Smooth muscle cell of the umbilical artery (primary cell): ENCODE results near the gene STRN3. TPM values are rescaled to one million over a fixed set of nuclear protein-coding genes. Genes with fewer than 3 reads are reported as not detected.

Experiments used
- total RNA-seq: library from RNA; depleted of rRNA; stranded (reverse); fragments of >200 nt; gene quantifications from 2 replicates; pipeline ENCODE4 v1.2.3, GENCODE V29; 2014

STRN3 gene, protein sequence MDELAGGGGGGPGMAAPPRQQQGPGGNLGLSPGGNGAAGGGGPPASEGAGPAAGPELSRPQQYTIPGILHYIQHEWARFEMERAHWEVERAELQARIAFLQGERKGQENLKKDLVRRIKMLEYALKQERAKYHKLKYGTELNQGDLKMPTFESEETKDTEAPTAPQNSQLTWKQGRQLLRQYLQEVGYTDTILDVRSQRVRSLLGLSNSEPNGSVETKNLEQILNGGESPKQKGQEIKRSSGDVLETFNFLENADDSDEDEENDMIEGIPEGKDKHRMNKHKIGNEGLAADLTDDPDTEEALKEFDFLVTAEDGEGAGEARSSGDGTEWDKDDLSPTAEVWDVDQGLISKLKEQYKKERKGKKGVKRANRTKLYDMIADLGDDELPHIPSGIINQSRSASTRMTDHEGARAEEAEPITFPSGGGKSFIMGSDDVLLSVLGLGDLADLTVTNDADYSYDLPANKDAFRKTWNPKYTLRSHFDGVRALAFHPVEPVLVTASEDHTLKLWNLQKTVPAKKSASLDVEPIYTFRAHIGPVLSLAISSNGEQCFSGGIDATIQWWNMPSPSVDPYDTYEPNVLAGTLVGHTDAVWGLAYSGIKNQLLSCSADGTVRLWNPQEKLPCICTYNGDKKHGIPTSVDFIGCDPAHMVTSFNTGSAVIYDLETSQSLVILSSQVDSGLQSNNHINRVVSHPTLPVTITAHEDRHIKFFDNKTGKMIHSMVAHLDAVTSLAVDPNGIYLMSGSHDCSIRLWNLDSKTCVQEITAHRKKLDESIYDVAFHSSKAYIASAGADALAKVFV
- total RNA-seq, result 69.5 and 70.8 TPM in 2 replicates

DNA sequence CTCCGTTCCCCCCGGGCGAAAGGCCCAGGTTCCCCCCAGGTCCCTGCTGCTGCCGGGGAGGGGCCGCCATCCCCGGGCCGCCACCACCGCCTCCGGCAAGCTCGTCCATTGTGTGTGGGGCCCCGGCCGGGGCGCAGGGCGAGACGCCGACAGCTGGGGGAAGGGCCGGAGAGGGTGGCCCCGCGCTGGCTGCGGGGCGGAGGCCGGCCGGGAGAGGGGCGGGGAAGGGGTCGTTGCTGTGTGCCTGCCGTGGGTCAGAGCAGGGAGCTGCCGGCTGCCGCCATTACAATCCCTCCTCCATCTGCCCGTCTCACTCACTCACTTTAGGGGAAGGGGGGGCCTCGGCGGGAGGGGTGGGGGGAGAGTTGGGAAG is at the start of gene STRN3:
STRN3 (minus strand) TSS at position 303 of the 373 bp plus-strand sequence; CDS start at position 109, 194 bp downstream.

DNA sequence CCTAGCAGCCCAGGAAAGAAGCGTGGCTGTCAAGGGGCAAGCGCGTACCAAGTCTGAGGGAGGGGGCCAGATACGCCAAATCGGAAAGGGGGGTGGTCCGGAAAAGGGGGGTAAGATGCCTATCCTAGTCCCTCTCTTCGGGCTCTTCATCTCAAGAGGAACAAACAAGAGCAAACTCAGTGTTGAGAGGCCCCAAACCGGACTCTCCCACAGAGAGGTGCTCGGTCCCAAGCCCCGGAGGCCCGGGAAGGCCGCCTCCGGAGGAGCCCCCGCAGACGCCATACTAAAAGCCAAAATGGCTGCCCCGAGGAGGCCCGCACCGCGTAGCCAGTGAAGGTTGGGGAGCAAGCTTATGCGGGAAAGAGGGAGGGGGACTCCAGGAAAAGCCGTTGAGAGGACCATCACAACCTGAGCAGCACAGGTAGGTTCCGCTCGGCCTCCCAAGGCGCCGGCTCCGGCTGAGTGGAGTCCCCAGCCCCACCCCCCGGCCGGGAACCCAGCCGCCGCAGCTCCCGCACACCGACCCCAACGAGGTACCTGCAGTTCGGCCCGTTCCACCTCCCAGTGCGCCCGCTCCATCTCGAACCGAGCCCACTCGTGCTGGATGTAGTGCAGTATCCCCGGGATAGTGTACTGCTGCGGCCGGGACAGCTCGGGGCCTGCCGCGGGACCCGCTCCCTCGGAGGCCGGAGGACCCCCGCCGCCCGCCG is 657 bp downstream of the STRN3 start, which contains the start of gene AP4S1:
AP4S1 (plus strand) TSS at position 283 of the 710 bp plus-strand sequence. CDS start 40,548 bp downstream, outside the sequence.

DNA sequence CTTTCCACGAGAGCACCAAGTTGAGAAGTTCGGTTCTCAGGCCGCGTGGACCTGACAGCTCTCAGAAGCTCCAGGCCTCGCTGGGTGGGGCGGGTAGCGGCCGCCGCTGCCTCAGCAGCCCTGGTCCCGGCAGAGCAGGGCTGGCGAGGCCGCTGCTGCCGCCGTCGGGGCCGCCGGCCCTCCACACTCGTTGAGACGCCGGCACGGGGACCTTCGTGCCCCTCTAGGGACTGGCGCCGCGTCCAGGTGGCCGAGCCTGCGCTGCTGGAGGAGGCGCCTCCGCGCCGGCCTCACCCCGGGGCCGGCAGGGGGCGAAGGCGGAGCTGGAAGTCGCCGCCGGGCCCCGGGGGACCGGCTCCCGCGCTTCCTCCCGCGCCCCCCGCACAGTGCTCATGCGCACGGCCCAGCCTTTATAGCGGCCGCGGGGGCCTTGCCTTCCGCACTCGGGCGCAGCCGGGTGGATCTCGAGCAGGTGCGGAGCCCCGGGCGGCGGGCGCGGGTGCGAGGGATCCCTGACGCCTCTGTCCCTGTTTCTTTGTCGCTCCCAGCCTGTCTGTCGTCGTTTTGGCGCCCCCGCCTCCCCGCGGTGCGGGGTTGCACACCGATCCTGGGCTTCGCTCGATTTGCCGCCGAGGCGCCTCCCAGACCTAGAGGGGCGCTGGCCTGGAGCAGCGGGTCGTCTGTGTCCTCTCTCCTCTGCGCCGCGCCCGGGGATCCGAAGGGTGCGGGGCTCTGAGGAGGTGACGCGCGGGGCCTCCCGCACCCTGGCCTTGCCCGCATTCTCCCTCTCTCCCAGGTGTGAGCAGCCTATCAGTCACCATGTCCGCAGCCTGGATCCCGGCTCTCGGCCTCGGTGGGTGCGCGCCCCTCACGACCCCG is 151.8 kb downstream of the STRN3 start, which contains the start of gene COCH:
COCH (plus strand) TSS at position 440 of the 879 bp plus-strand sequence; CDS start at position 820, 380 bp downstream.

Other genes with a start within 250 kb of the STRN3 start
- 0.32 TPM in 1 of 2 replicates, not detected in the other for gene COCH, start 151.8 kb downstream of the STRN3 start, total RNA-seq
- gene AP4S1, start 730 bp downstream of the STRN3 start, total RNA-seq, result 5.9 and 6.3 TPM in 2 replicates
- gene HECTD1, start 181.4 kb upstream of the STRN3 start, total RNA-seq, result 215 and 246 TPM in 2 replicates